GM12873 (cell line): ENCODE data around the gene CAMK2A.

ENCODE experiments used
- TF ChIP-seq, protein P1 (sequence below): IDR thresholded peaks from 2 replicates; pipeline ENCODE4 v1.5.1; 2012; ENCODE audit warnings: low read depth, mild to moderate bottlenecking, moderate library complexity, low read length, control low read depth; ENCODE audit not compliant: insufficient read depth; ENCODE audit errors: missing control alignments

The CAMK2A gene

DNA sequence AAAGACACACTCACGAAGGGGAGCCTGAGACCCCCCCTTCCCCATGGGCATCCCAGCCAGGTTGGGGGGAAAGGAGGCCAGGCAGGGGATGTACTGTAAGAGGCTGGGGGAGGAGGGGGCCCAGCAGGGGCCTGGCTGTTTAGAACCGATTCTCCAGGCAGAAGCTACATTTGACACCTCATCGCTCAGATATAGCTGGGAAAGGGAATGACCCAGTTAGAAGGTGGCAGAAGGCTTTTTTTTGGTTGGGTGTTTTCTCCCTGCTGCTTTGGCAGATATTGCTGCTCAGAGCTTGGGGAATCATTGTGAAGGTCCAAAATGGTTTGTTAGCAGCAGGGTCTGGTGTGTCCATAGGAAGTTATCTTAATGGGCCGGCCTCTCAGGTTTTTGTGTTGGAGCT, 117.0 kb downstream of the CAMK2A start:
- TF ChIP-seq, protein P1, sequence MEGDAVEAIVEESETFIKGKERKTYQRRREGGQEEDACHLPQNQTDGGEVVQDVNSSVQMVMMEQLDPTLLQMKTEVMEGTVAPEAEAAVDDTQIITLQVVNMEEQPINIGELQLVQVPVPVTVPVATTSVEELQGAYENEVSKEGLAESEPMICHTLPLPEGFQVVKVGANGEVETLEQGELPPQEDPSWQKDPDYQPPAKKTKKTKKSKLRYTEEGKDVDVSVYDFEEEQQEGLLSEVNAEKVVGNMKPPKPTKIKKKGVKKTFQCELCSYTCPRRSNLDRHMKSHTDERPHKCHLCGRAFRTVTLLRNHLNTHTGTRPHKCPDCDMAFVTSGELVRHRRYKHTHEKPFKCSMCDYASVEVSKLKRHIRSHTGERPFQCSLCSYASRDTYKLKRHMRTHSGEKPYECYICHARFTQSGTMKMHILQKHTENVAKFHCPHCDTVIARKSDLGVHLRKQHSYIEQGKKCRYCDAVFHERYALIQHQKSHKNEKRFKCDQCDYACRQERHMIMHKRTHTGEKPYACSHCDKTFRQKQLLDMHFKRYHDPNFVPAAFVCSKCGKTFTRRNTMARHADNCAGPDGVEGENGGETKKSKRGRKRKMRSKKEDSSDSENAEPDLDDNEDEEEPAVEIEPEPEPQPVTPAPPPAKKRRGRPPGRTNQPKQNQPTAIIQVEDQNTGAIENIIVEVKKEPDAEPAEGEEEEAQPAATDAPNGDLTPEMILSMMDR: no peak

DNA sequence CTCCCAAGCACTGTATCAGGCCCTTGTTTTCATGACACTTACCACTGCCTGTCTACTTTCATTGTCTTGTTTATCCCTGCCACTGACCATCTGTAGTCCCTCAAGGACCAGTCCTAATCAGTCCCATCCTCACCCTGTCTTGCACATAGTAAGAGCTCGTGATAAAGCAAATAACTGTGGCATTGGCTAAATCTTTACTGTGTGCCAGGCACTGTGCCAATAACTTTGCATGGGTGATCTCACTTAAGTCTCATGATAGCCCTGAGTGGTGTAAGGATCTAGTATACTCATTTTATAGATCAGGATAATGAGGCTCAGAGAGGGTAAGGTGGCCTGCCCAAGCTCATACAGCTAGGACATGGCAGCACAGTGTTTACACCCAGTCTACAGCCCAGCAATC, 117.4 kb downstream of the CAMK2A start:
- TF ChIP-seq, protein P1: no peak
